CD4-positive, alpha-beta T cell (primary cell): ENCODE results near the gene SPATA2. TPM values are rescaled to one million over a fixed set of nuclear protein-coding genes. Genes with fewer than 3 reads are reported as not detected.

Experiments
- ATAC-seq: fragments of 200-7000 bp; cut with Tn5 transposase; one replicate; pipeline ENCODE4 v1.10.0; 2022; ENCODE audit warnings: mild to moderate bottlenecking; ENCODE audit not compliant: poor library complexity
- CTCF ChIA-PET: fragments of 350-600 bp; sonication (Branson Sonifier 250); formaldehyde crosslinking; loops from one replicate; lab custom pipeline; 2021; ENCODE audit warnings: antibody characterized with exemption, inconsistent platforms; lab: Charles Lee
- POLR2A ChIA-PET: fragments of 350-600 bp; sonication (Branson Sonifier 250); formaldehyde crosslinking; loops from one replicate; lab custom pipeline; 2021; ENCODE audit warnings: antibody characterized with exemption, inconsistent platforms; lab: Charles Lee
- DNase-seq, 14 experiments: peaks; one replicate each; pipeline ENCODE4 v3.0.0-alpha.2; 2013 to 2020; ENCODE audit warnings: mixed read lengths in 2 of 14
- H3K27ac ChIP-seq, 2 donors: one replicate each; pipeline versions ENCODE4 v1.5.1 to v1.7.0; 2013; ENCODE audit warnings: low read length in 2 of 2, low read depth in 1 of 2, mild to moderate bottlenecking in 1 of 2
- H3K27me3 ChIP-seq, 2 experiments: 1 replicate in 1 of 2; 2 replicates in 1 of 2; pipeline versions ENCODE4 v1.6.1 to v1.7.0; 2013; ENCODE audit warnings: low read length in 2 of 2, control low read depth in 1 of 2, mild to moderate bottlenecking in 1 of 2, moderate library complexity in 1 of 2; ENCODE audit not compliant: insufficient read depth in 2 of 2, control insufficient read depth in 1 of 2
- H3K36me3 ChIP-seq: one replicate; pipeline ENCODE4 v1.6.1; 2013; ENCODE audit warnings: low read length, control low read depth; ENCODE audit not compliant: insufficient read depth
- H3K4me1 ChIP-seq: one replicate; pipeline ENCODE4 v1.6.1; 2013; ENCODE audit warnings: low read length, control low read depth; ENCODE audit not compliant: insufficient read depth
- H3K4me3 ChIP-seq: one replicate; pipeline ENCODE4 v1.5.1; 2013; ENCODE audit warnings: mild to moderate bottlenecking, low read length, moderate library complexity
- H3K9me3 ChIP-seq, 2 experiments: 1 replicate in 1 of 2; 2 replicates in 1 of 2; pipeline versions ENCODE4 v1.6.1 to v1.7.0; 2013; ENCODE audit warnings: low read length in 2 of 2, mild to moderate bottlenecking in 2 of 2, control low read depth in 1 of 2, moderate library complexity in 1 of 2; ENCODE audit not compliant: control insufficient read depth in 1 of 2, insufficient read depth in 1 of 2
- H3K27ac Mint-ChIP-seq: one replicate; pipeline ENCODE4 v1.8.0; 2020; ENCODE audit warnings: mixed read lengths
- H3K27me3 Mint-ChIP-seq: one replicate; pipeline ENCODE4 v1.8.0; 2021; ENCODE audit warnings: mixed read lengths
- H3K36me3 Mint-ChIP-seq: one replicate; pipeline ENCODE4 v1.8.0; 2021; ENCODE audit warnings: low read depth, mixed read lengths
- H3K4me1 Mint-ChIP-seq: one replicate; pipeline ENCODE4 v1.8.0; 2021; ENCODE audit warnings: low read depth, mixed read lengths
- H3K4me3 Mint-ChIP-seq: one replicate; pipeline ENCODE4 v1.8.0; 2020; ENCODE audit warnings: mild to moderate bottlenecking, mixed read lengths
- H3K9me3 Mint-ChIP-seq: one replicate; pipeline ENCODE4 v1.8.0; 2020; ENCODE audit warnings: mixed read lengths
- intact Hi-C, 2 experiments: fragments of 100-400 bp; cut with DNase I in 1 of 2; cut with micrococcal nuclease in 1 of 2; formaldehyde crosslinking; loops; one replicate each; pipeline versions ENCODE4 v1.15.1 to v1.9.0; 2023 to 2025; cut with DNase I, micrococcal nuclease
- total RNA-seq, 174 experiments: library from RNA in 2 of 174; stranded (reverse) in 2 of 174; gene quantifications; one replicate each; pipeline ENCODE4 v1.2.3 and lab custom pipeline; 2021 to 2026
- TF ChIP-seq, protein P1 (sequence below): fragments of 200-600 bp; IDR thresholded peaks from one replicate; pipeline ENCODE4 v1.8.0; 2022; ENCODE audit warnings: antibody characterized with exemption, mild to moderate bottlenecking

SPATA2 gene
- total RNA-seq, 2 experiments from 2014 or later, result 16.0 to 16.4 TPM

GRCh38 chr20:49916146-49917002 is 1.0 kb upstream of the SPATA2 start:
- H3K27me3 Mint-ChIP-seq, result no peaks in the 10 kb centered on the region
- H3K27me3 ChIP-seq, result no peaks in the 10 kb centered on the region
- peaks cover 39% of the 10 kb centered on the region for H3K4me1 Mint-ChIP-seq
- no peaks in the 10 kb centered on the region for H3K9me3 Mint-ChIP-seq
- DNase-seq (no peak), ATAC-seq (no peak)
- intact Hi-C loops, result loop anchor here in 1 of 2 experiments (10.0 kb wide), 1 partner anchor 102 kb away; the partner anchor contains the start of gene SLC9A8
- CTCF ChIA-PET, result interaction anchor here (0.6 to 1.6 kb wide), 9 partner anchors 10 to 879 kb away, joined by 3 to 7 read pairs (median 4); partner anchors contain the start of genes BCAS4 and RNF114
- no peaks in the 10 kb centered on the region for H3K9me3 ChIP-seq
- H3K36me3 ChIP-seq, result no peaks in the 10 kb centered on the region
- peak overlapping the region; percentile 98 for H3K4me3 Mint-ChIP-seq
- H3K4me1 ChIP-seq, result peaks cover 33% of the 10 kb centered on the region
- POLR2A ChIA-PET, result interaction anchor here (0.5 to 2.0 kb wide), 6 partner anchors 15 to 276 kb away, joined by 3 to 33 read pairs (median 4); partner anchors contain the start of genes RNF114 and SLC9A8
- peak overlapping the region; percentile 99 for H3K27ac Mint-ChIP-seq
- peak overlapping the region; percentile 93 for H3K4me3 ChIP-seq
- H3K36me3 Mint-ChIP-seq, result peaks cover 16% of the 10 kb centered on the region
- peak overlapping the region; percentile 99 to 100 for H3K27ac ChIP-seq
- TF ChIP-seq, protein P1, sequence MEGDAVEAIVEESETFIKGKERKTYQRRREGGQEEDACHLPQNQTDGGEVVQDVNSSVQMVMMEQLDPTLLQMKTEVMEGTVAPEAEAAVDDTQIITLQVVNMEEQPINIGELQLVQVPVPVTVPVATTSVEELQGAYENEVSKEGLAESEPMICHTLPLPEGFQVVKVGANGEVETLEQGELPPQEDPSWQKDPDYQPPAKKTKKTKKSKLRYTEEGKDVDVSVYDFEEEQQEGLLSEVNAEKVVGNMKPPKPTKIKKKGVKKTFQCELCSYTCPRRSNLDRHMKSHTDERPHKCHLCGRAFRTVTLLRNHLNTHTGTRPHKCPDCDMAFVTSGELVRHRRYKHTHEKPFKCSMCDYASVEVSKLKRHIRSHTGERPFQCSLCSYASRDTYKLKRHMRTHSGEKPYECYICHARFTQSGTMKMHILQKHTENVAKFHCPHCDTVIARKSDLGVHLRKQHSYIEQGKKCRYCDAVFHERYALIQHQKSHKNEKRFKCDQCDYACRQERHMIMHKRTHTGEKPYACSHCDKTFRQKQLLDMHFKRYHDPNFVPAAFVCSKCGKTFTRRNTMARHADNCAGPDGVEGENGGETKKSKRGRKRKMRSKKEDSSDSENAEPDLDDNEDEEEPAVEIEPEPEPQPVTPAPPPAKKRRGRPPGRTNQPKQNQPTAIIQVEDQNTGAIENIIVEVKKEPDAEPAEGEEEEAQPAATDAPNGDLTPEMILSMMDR, result no peak

DNA sequence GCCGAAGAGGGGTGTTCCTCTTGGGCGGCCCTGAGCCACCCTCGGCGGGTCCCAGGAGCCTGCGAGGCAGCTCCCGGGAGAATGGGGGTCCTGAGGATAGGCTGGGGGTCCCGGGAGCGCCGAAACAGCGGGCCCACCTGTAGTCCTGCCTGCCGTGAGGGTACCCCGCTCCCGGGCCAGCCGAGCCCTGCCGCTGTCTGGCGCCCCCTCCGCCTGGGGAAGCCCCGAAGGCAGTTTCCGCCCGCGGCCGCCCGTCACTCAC is 280 bp downstream of the SPATA2 start:
- H3K4me3 ChIP-seq, result peak overlapping the region; percentile 93
- no peaks in the 10 kb centered on the region for H3K9me3 ChIP-seq
- TF ChIP-seq, protein P1, result no peak
- intact Hi-C loops, result loop anchor here (1.0 to 10.0 kb wide), 4 partner anchors 14 to 102 kb away; partner anchors contain the start of genes SLC9A8 (in 2 of the 2) and RNF114 (in 1 of the 2)
- peak; percentile 64 for ATAC-seq
- CTCF ChIA-PET, result interaction anchor here (0.6 to 1.4 kb wide), 2 partner anchors 156 to 165 kb away, joined by 3 read pairs; no protein-coding TSS in a partner anchor
- H3K9me3 Mint-ChIP-seq, result no peaks in the 10 kb centered on the region
- peaks cover 3% of the 10 kb centered on the region for H3K36me3 ChIP-seq
- peaks cover 20% of the 10 kb centered on the region for H3K36me3 Mint-ChIP-seq
- H3K4me3 Mint-ChIP-seq, result peak overlapping the region; percentile 98
- H3K4me1 Mint-ChIP-seq, result peaks cover 39% of the 10 kb centered on the region
- H3K27ac Mint-ChIP-seq, result peak overlapping the region; percentile 99
- no peaks in the 10 kb centered on the region for H3K27me3 ChIP-seq
- POLR2A ChIA-PET, result interaction anchor here (0.8 to 2.0 kb wide), 4 partner anchors 21 to 201 kb away, joined by 3 to 33 read pairs (median 4); partner anchors contain the start of gene RNF114
- H3K4me1 ChIP-seq, result peaks cover 33% of the 10 kb centered on the region
- no peak for DNase-seq
- no peaks in the 10 kb centered on the region for H3K27me3 Mint-ChIP-seq
- peak overlapping the region; percentile 99 to 100 for H3K27ac ChIP-seq

DNA sequence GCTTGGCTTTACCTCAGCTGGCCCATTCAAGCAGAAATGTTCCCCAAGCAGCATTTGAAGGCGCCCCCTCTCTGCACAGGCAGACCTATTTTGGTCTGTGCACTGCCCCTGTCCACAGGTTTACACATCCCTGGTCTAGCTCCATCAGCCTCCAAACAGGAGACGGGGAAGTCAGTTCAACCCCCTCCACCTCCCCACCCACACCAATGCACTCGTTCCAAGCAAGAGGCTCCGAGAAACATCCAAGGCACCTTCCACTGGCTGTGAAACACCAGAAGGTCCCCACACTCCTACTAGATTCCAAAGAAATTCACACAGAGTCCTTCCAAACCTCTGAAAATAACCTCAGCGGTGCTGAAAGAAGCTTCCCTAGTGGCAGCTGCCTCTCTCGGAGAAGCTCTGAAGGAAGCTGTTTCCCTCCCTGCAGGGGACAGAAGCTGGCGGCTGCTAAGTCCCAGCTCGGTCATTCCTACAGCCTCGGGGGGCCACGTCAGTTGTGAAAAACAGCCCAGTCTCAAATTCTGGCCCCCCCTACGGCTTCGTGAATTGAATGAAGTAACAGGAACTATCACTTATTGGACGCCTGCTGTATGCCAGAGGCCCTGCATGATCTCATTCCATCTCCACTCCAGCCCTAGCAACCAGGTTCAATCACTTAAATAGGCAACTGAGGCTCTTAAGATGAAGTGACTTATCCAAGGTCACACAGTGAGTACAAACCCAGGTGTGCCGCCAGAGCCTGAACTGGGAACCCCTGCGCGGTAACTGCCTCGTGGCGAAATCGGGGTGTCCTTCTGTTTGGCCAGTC is 815 bp downstream of the SPATA2 start:
- Histone ChIP-seq H3K27ac (peak overlapping the region; percentile 99 to 100), H3K9me3 (no peaks in the 10 kb centered on the region), H3K36me3 (peaks cover 6% of the 10 kb centered on the region), H3K4me1 (peaks cover 33% of the 10 kb centered on the region), H3K4me3 (peak overlapping the region; percentile 93), H3K27me3 (no peaks in the 10 kb centered on the region)
- Mint-ChIP-seq H3K27ac (peak overlapping the region; percentile 99), H3K4me3 (peak overlapping the region; percentile 98), H3K27me3 (no peaks in the 10 kb centered on the region), H3K4me1 (peaks cover 43% of the 10 kb centered on the region), H3K36me3 (peaks cover 25% of the 10 kb centered on the region), H3K9me3 (no peaks in the 10 kb centered on the region)
- ChIA-PET CTCF (interaction anchor here (0.6 to 1.4 kb wide), 3 partner anchors 34 to 164 kb away, joined by 3 read pairs; no protein-coding TSS in a partner anchor), POLR2A (interaction anchor here (0.8 to 1.3 kb wide), 4 partner anchors 20 to 24 kb away, joined by 3 to 6 read pairs (median 4); partner anchors contain the start of gene RNF114)
- TF ChIP-seq, protein P1, result no peak
- intact Hi-C loops, result loop anchor here (1.0 to 10.0 kb wide), 4 partner anchors 14 to 102 kb away; partner anchors contain the start of genes SLC9A8 (in 2 of the 2) and RNF114 (in 1 of the 2)
- DNase-seq (peak in 3 of 14 experiments; percentile 9 to 59 (median 23)), ATAC-seq (peak; percentile 30)
